K562 (cell line): ENCODE results near the gene PLEKHA8. TPM values are rescaled to one million over a fixed set of nuclear protein-coding genes. Genes with fewer than 3 reads are reported as not detected.

Experiments
- ATAC-seq: fragments of 200-7000 bp; cut with Tn5 transposase; 3 replicates; pipeline ENCODE4 v1.9.1; 2020; ENCODE audit warnings: moderate library complexity
- Bru-seq: library from RNA; stranded (reverse); fragments of 400-500 nt; gene quantifications from one replicate; lab custom pipeline; 2021; lab: Mats Ljungman, UMichigan
- BruChase-seq, 2 experiments: library from RNA; stranded (reverse); fragments of 400-500 nt; gene quantifications; one replicate each; lab custom pipeline; 2021; lab: Mats Ljungman, UMichigan
- BruUV-seq: library from RNA; stranded (reverse); fragments of 400-500 nt; replicated peaks from 2 replicates; lab custom pipeline; 2021; lab: Mats Ljungman, UMichigan
- CTCF ChIA-PET: fragments of 300-600 bp; formaldehyde crosslinking; extraction: SDS; loops from one replicate; lab custom pipeline; 2021; ENCODE audit warnings: low intra/inter-chr PET ratio; lab: Yijun Ruan, JAX
- POLR2A ChIA-PET: fragments of 300-600, 350-650 bp; sonication (Branson Sonifier 250); formaldehyde crosslinking; extraction: SDS; loops from one replicate; lab custom pipeline; 2021; ENCODE audit warnings: antibody characterized with exemption, inconsistent platforms; lab: Yijun Ruan, JAX
- DNase-seq, 4 experiments: peaks; one replicate each; pipeline versions ENCODE4 v3.0.0 to v3.0.0-alpha.2; 2011 to 2018; ENCODE audit warnings: low spot score in 3 of 4, mixed read lengths in 3 of 4; ENCODE audit errors: extremely low read depth in 1 of 4
- FAIRE-seq: peaks from 2 replicates; lab custom pipeline; 2011; peaks lifted over from hg19 to GRCh38; lab: Jason Lieb, UNC
- H2AFZ ChIP-seq: 2 replicates; pipeline ENCODE4 v1.6.0; 2011; ENCODE audit warnings: low read depth, low read length, control low read depth, inconsistent platforms
- H3K27ac ChIP-seq: fragments of 200-600 bp; 3 replicates; pipeline ENCODE4 v1.8.0; 2011; ENCODE audit warnings: low read depth, mild to moderate bottlenecking, control low read depth, inconsistent platforms, low read length, moderate library complexity, mixed read lengths; ENCODE audit errors: extremely low read depth
- H3K27me3 ChIP-seq, 2 experiments: fragments of 300-600 bp in 1 of 2; 2 replicates in 1 of 2; 3 replicates in 1 of 2; pipeline versions ENCODE4 v1.6.0 to v1.8.0; 2011; ENCODE audit warnings: inconsistent platforms in 2 of 2, low read length in 2 of 2, mild to moderate bottlenecking in 1 of 2, mixed read lengths in 1 of 2, moderate library complexity in 1 of 2; ENCODE audit not compliant: control insufficient read depth in 2 of 2, insufficient read depth in 2 of 2
- H3K36me3 ChIP-seq: fragments of 300-600 bp; 3 replicates; pipeline ENCODE4 v1.8.0; 2011; ENCODE audit warnings: mild to moderate bottlenecking, low read length, inconsistent platforms; ENCODE audit not compliant: control insufficient read depth, insufficient read depth
- H3K4me1 ChIP-seq, 2 experiments: fragments of 200-600 bp in 1 of 2; replicated peaks in 1 of 2; 2 replicates in 1 of 2; 3 replicates in 1 of 2; pipeline versions ENCODE4 v1.5.1 to v1.8.0; 2011; ENCODE audit warnings: inconsistent platforms in 2 of 2, low read length in 2 of 2, mild to moderate bottlenecking in 1 of 2, mixed read lengths in 1 of 2, moderate library complexity in 1 of 2; ENCODE audit not compliant: control insufficient read depth in 2 of 2, insufficient read depth in 2 of 2
- H3K4me2 ChIP-seq: 2 replicates; pipeline ENCODE4 v1.6.1; 2011; ENCODE audit warnings: low read length, control low read depth, inconsistent platforms, mixed read lengths; ENCODE audit not compliant: insufficient read depth
- H3K4me3 ChIP-seq: fragments of 200-600 bp; sonication (generic), shearing (Covaris generic); 2 replicates; pipeline ENCODE4 v1.5.1; 2016; ENCODE audit warnings: control low read depth, inconsistent platforms
- H3K79me2 ChIP-seq: fragments of 200-600 bp; 3 replicates; pipeline ENCODE4 v1.8.0; 2011; ENCODE audit warnings: low read length, inconsistent platforms; ENCODE audit not compliant: control insufficient read depth, insufficient read depth
- H3K9ac ChIP-seq, 2 experiments: 2 replicates each; pipeline versions ENCODE4 v1.6.0 to v1.6.1; 2011; ENCODE audit warnings: low read depth in 2 of 2, low read length in 2 of 2, control low read depth in 1 of 2, inconsistent platforms in 1 of 2, mild to moderate bottlenecking in 1 of 2, mixed read lengths in 1 of 2; ENCODE audit not compliant: insufficient read depth in 1 of 2
- H3K9me1 ChIP-seq: one replicate; pipeline ENCODE4 v1.6.0; 2011; ENCODE audit warnings: inconsistent platforms, mild to moderate bottlenecking, low read length, moderate library complexity; ENCODE audit not compliant: control insufficient read depth, insufficient read depth
- H3K9me3 ChIP-seq: replicated peaks from 2 replicates; pipeline ENCODE4 v1.5.1; 2011; ENCODE audit warnings: low read depth, low read length, inconsistent platforms; ENCODE audit not compliant: control insufficient read depth, insufficient read depth
- H4K20me1 ChIP-seq: replicated peaks from 2 replicates; pipeline ENCODE4 v1.6.1; 2011; ENCODE audit warnings: low read length, inconsistent platforms, mixed read lengths; ENCODE audit not compliant: control insufficient read depth, insufficient read depth
- CBX1 ChIP-seq: sonication (generic); IDR thresholded peaks from 2 replicates; pipeline ENCODE4 v1.6.1; 2016; ENCODE audit warnings: antibody characterized with exemption, low read depth, mild to moderate bottlenecking
- CREB1 ChIP-seq, 2 experiments: sonication (generic) in 1 of 2; formaldehyde crosslinking in 1 of 2; IDR thresholded peaks; 2 replicates each; pipeline versions ENCODE4 v1.6.1 to v1.8.0; 2012 to 2022; ENCODE audit warnings: inconsistent platforms in 1 of 2, mild to moderate bottlenecking in 1 of 2, missing genetic modification reagents in 1 of 2, moderate library complexity in 1 of 2
- MAZ ChIP-seq, 2 experiments: fragments of 450-650 bp in 1 of 2; sonication (generic) in 1 of 2; formaldehyde crosslinking; IDR thresholded peaks in 1 of 2; conservative IDR thresholded peaks in 1 of 2; 2 replicates each; pipeline versions ENCODE4 v1.4.0 to v1.5.0; 2020; ENCODE audit warnings: mild to moderate bottlenecking in 1 of 2, missing genetic modification reagents in 1 of 2
- NFATC3 ChIP-seq: fragments of 450-650 bp; IDR thresholded peaks from 2 replicates; pipeline ENCODE4 v1.6.1; 2017; ENCODE audit warnings: mild to moderate bottlenecking
- POLR2AphosphoS2 ChIP-seq: IDR thresholded peaks from 2 replicates; pipeline ENCODE4 v1.6.1; 2012; ENCODE audit warnings: low read length, improper control_type of control experiment
- ZFP1 ChIP-seq: fragments of 450-650 bp; formaldehyde crosslinking; IDR thresholded peaks from 2 replicates; pipeline ENCODE4 v1.4.0; 2020; ENCODE audit warnings: mild to moderate bottlenecking, mixed read lengths
- WGBS: fragments of 100-300 bp; shearing (Covaris generic); methylation state at CpG from one replicate; pipeline ENCODE4 v1.1.6; 2016; ENCODE audit warnings: low coverage, mixed read lengths; ENCODE audit not compliant: insufficient coverage; ENCODE audit errors: missing lambda C conversion rate; 5-methylcytosine and 5-hydroxymethylcytosine counted together
- in situ Hi-C: fragments of 300-500 bp; cut with MboI; formaldehyde crosslinking; loops from 4 replicates; pipeline ENCODE4 v1.15.0; 2018; ENCODE audit warnings: inconsistent platforms, mixed read lengths
- intact Hi-C: fragments of 100-400 bp; cut with micrococcal nuclease; formaldehyde crosslinking; loops from 2 replicates; pipeline ENCODE4 v1.14.2; 2022
- long read RNA-seq, 3 experiments: library from polyadenylated mRNA in 2 of 3; library from RNA in 1 of 3; unstranded in 2 of 3; stranded (forward) in 1 of 3; transcript quantifications; one replicate each; pipeline ENCODE4 v2.0.0, GENCODE V29; 2019 to 2022
- polyA minus RNA-seq, 3 experiments: library from RNA; depleted of rRNA, polyadenylated mRNA; stranded (reverse); fragments of >200 nt; gene quantifications; 2 replicates each; pipeline ENCODE4 v1.2.3, GENCODE V29; 2011
- polyA plus RNA-seq, 8 experiments: library from polyadenylated mRNA; depleted of rRNA in 4 of 8; stranded (reverse) in 5 of 8; unstranded in 3 of 8; fragments of >200 nt; fragmentation: Nextera tagmentation in 2 of 8; fragmentation: Illumina TruSeq in 1 of 8; extraction: Ambion mirVana in 2 of 8; extraction: Trizol in 1 of 8; gene quantifications; 2 replicates each; pipeline versions ENCODE4 v1.2.1 to v1.2.3, GENCODE V29; 2011 to 2014; ENCODE audit warnings: inconsistent platforms in 1 of 8, missing spikeins in 1 of 8
- total RNA-seq, 7 experiments: library from RNA; depleted of rRNA in 6 of 7; stranded (reverse); fragments of >200 nt in 6 of 7; fragmentation: Illumina TruSeq in 2 of 7; extraction: Trizol in 2 of 7; gene quantifications; 2 replicates each; pipeline versions ENCODE4 v1.2.1 to v1.2.3, GENCODE V29; 2011 to 2021; ENCODE audit warnings: low replicate concordance in 1 of 7
- TF ChIP-seq, protein P1 (sequence below): fragments of 450-650 bp; IDR thresholded peaks from 2 replicates; pipeline ENCODE4 v1.6.1; 2016; ENCODE audit warnings: missing biosample characterization, missing genetic modification characterization
- TF ChIP-seq, protein P2 (sequence below): fragments of 450-650 bp; IDR thresholded peaks from 2 replicates; pipeline ENCODE4 v1.6.1; 2016; ENCODE audit warnings: antibody characterized with exemption
- TF ChIP-seq, protein P3 (sequence below): fragments of 450-650 bp; conservative IDR thresholded peaks from 2 replicates; pipeline ENCODE4 v1.6.1; 2016; ENCODE audit warnings: missing genetic modification characterization, low read depth, mild to moderate bottlenecking, control low read depth, missing compliant biosample characterization

PLEKHA8 gene, protein sequence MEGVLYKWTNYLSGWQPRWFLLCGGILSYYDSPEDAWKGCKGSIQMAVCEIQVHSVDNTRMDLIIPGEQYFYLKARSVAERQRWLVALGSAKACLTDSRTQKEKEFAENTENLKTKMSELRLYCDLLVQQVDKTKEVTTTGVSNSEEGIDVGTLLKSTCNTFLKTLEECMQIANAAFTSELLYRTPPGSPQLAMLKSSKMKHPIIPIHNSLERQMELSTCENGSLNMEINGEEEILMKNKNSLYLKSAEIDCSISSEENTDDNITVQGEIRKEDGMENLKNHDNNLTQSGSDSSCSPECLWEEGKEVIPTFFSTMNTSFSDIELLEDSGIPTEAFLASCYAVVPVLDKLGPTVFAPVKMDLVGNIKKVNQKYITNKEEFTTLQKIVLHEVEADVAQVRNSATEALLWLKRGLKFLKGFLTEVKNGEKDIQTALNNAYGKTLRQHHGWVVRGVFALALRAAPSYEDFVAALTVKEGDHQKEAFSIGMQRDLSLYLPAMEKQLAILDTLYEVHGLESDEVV
- total RNA-seq (2011; cell fraction: chromatin; rRNA removed; ENCODE audit: low replicate concordance): 13.8 and 31.1 TPM in 2 replicates
- total RNA-seq (2011; cell fraction: nucleolus; rRNA removed): 6.5 and 8.7 TPM in 2 replicates
- total RNA-seq (2011; cell fraction: nucleoplasm; rRNA removed): 20.2 and 32.7 TPM in 2 replicates
- 9.5 and 10.0 TPM in 2 replicates for total RNA-seq (2014; rRNA removed)
- total RNA-seq (2014; rRNA removed; fragmentation: Illumina TruSeq; extraction: Trizol): 14.5 and 16.0 TPM in 2 replicates
- total RNA-seq (2015; rRNA removed; fragmentation: Illumina TruSeq; extraction: Trizol): 12.0 and 12.8 TPM in 2 replicates
- total RNA-seq (2021): 14.6 and 16.3 TPM in 2 replicates
- 12.4 and 15.1 TPM in 2 replicates for polyA plus RNA-seq (2011; rRNA removed)
- polyA plus RNA-seq (2011; cell fraction: cytosol; rRNA removed): 3.1 and 8.1 TPM in 2 replicates
- polyA plus RNA-seq (2011; cell fraction: nucleus; rRNA removed): 11.5 and 23.8 TPM in 2 replicates
- 7.7 and 8.1 TPM in 2 replicates for polyA plus RNA-seq (2012)
- polyA plus RNA-seq (2014; fragmentation: Illumina TruSeq; extraction: Trizol): 10.3 and 11.8 TPM in 2 replicates
- 1 to 10 TPM; 3.2 to 3.9 TPM for polyA plus RNA-seq (2014; fragmentation: Nextera tagmentation; extraction: Ambion mirVana)
- 6.0 and 7.8 TPM in 2 replicates for polyA plus RNA-seq (2014; rRNA removed)
- 19.2 and 27.7 TPM in 2 replicates for polyA minus RNA-seq (2011; rRNA and poly(A)+ RNA removed)
- 7.1 and 8.4 TPM in 2 replicates for polyA minus RNA-seq (2011; cell fraction: cytosol; rRNA and poly(A)+ RNA removed)
- polyA minus RNA-seq (2011; cell fraction: nucleus; rRNA and poly(A)+ RNA removed): 12.5 and 25.8 TPM in 2 replicates
- percentile 68 among the genes with signal in this experiment for Bru-seq, nascent RNA
- percentile 70 among the genes with signal in this experiment for BruChase-seq, experiment 1, labeled RNA remaining after a 2-hour chase
- percentile 74 among the genes with signal in this experiment for BruChase-seq, experiment 2, labeled RNA remaining after a 6-hour chase
- long read RNA-seq, experiment 1, full-length matches to known transcripts: 33 of 61 reads
- long read RNA-seq, experiment 1, partial matches to known transcripts: 2 of 61 reads
- long read RNA-seq, experiment 1, other reads (novel, unspliced or antisense): 26 of 61 reads
- long read RNA-seq, experiment 2, partial matches to known transcripts: 2 of 16 reads
- long read RNA-seq, experiment 2, other reads (novel, unspliced or antisense): 14 of 16 reads
- long read RNA-seq, experiment 3, partial matches to known transcripts: 1 of 1 reads
- long read RNA-seq, experiment 3, other reads (novel, unspliced or antisense): 0 of 1 reads

DNA sequence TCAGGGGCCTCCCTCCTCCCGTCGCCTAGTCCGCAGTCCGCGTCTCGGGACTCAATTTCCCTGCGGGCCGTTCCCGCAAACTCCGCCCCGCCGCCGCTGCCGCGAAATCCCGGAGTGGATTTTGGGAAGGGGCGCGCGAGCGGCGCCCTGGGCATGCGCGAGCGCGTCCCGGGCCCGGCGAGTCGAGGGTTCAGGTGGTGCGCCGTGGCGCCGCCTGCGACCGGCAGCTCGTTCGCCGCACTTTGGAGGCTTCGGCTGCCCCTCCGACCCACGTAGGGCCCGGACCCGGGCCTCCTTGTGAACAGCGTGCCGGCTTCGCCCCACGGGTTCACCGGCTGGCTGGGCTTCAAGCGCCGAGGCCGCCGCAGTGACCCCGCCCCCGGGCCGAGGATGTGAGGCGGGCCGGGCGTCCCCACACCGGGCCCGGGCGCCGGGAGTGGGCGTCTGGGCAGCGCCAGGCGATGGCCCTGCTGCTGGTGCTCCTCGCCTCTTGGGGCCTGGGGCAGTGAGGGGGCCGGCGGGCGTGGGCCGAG is at the start of gene PLEKHA8:
Gene PLEKHA8, plus strand, starts transcription at position 197 of the 533 bp plus-strand sequence. CDS start 351 bp downstream, outside the sequence.
- ATAC-seq: peak; percentile 69
- H3K4me3 ChIP-seq: peak within 1 kb of the TSS; percentile 82
- ChIA-PET POLR2A (no interaction called here), CTCF (no interaction called here)
- H4K20me1 ChIP-seq: no peaks in the 10 kb centered on the region
- H3K27me3 ChIP-seq: no peaks in the 10 kb centered on the region
- peak within 1 kb of the TSS; percentile 95 for H3K4me2 ChIP-seq
- H3K36me3 ChIP-seq: peaks cover 11% of the 10 kb centered on the region
- H3K4me1 ChIP-seq: peaks cover 10 to 17% of the 10 kb centered on the region in 2 experiments; a peak in 4 of 5 replicates
- H3K9ac ChIP-seq: peak within 1 kb of the TSS; percentile 74 to 91
- DNase-seq: peak; percentile 84 to 91 (median 88)
- peak within 1 kb of the TSS; percentile 98 for H2AFZ ChIP-seq
- under 1% methylated on average over 49 of the region's 70 CpGs for WGBS
- H3K27ac ChIP-seq: peak within 1 kb of the TSS; percentile 76
- no TSS peak for BruUV-seq
- FAIRE-seq: no peak
- H3K9me3 ChIP-seq: no peaks in the 10 kb centered on the region
- H3K79me2 ChIP-seq: peaks cover 79% of the 10 kb centered on the region
- in situ Hi-C loops: no loop called here
- intact Hi-C loops: loop anchor here (2.0 to 5.0 kb wide), 2 partner anchors 35 to 109 kb away; no protein-coding TSS in a partner anchor
- no peaks in the 10 kb centered on the region for H3K9me1 ChIP-seq
- TF ChIP-seq CBX1 (peak; percentile 75; the same call in 1 of the 2 replicates), NFATC3 (no peak), ZFP1 (CRISPR knock-in tag) (no peak), POLR2AphosphoS2 (no peak), CREB1 (IDR thresholded peaks at IDR 0.05) (no peak; the same call in 1 of the 2 replicates), CREB1 (CRISPR knock-in tag; IDR thresholded peaks at IDR 0.05) (peak; percentile 18; the same call in 1 of the 2 replicates), MAZ (CRISPR knock-in tag; conservative IDR thresholded peaks at IDR 0.05 in 1 of 2, IDR thresholded peaks at IDR 0.05 in 1 of 2) (peak; percentile 70 to 77)
- TF ChIP-seq, protein P1, sequence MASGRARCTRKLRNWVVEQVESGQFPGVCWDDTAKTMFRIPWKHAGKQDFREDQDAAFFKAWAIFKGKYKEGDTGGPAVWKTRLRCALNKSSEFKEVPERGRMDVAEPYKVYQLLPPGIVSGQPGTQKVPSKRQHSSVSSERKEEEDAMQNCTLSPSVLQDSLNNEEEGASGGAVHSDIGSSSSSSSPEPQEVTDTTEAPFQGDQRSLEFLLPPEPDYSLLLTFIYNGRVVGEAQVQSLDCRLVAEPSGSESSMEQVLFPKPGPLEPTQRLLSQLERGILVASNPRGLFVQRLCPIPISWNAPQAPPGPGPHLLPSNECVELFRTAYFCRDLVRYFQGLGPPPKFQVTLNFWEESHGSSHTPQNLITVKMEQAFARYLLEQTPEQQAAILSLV (tag): no peak
- TF ChIP-seq, protein P2, sequence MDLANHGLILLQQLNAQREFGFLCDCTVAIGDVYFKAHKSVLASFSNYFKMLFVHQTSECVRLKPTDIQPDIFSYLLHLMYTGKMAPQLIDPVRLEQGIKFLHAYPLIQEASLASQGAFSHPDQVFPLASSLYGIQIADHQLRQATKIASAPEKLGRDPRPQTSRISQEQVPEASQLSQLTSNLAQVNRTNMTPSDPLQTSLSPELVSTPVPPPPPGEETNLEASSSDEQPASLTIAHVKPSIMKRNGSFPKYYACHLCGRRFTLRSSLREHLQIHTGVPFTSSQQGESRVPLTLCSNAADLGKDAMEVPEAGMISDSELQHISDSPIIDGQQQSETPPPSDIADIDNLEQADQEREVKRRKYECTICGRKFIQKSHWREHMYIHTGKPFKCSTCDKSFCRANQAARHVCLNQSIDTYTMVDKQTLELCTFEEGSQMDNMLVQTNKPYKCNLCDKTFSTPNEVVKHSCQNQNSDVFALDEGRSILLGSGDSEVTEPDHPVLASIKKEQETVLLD: peak; percentile 62; the same call in 1 of the 2 replicates
- TF ChIP-seq, protein P3, sequence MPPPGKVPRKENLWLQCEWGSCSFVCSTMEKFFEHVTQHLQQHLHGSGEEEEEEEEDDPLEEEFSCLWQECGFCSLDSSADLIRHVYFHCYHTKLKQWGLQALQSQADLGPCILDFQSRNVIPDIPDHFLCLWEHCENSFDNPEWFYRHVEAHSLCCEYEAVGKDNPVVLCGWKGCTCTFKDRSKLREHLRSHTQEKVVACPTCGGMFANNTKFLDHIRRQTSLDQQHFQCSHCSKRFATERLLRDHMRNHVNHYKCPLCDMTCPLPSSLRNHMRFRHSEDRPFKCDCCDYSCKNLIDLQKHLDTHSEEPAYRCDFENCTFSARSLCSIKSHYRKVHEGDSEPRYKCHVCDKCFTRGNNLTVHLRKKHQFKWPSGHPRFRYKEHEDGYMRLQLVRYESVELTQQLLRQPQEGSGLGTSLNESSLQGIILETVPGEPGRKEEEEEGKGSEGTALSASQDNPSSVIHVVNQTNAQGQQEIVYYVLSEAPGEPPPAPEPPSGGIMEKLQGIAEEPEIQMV (tag): peak; percentile 66; the same call in 1 of the 2 replicates
